Neuron (in vitro differentiated cells): ENCODE measurements around the gene ZNF532.

ENCODE experiments used
- H2AFZ ChIP-seq: one replicate; pipeline ENCODE4 v1.6.1; 2013; ENCODE audit warnings: low read depth, mild to moderate bottlenecking, inconsistent platforms, low read length, moderate library complexity
- H3K27me3 ChIP-seq: one replicate; pipeline ENCODE4 v1.6.1; 2013; ENCODE audit warnings: low read length; ENCODE audit not compliant: insufficient read depth
- H3K36me3 ChIP-seq: one replicate; pipeline ENCODE4 v1.6.1; 2013; ENCODE audit warnings: low read length; ENCODE audit not compliant: insufficient read depth
- H3K4me1 ChIP-seq: one replicate; pipeline ENCODE4 v1.6.1; 2013; ENCODE audit warnings: low read length; ENCODE audit not compliant: insufficient read depth
- H3K4me3 ChIP-seq: 2 replicates; pipeline ENCODE4 v1.5.1; 2013; ENCODE audit warnings: mild to moderate bottlenecking, low read length, moderate library complexity
- H3K9me3 ChIP-seq: one replicate; pipeline ENCODE4 v1.6.1; 2013; ENCODE audit warnings: low read length

The ZNF532 gene

GRCh38 chr18:58955001-58955400 is 90.3 kb downstream of the ZNF532 start:
- Histone ChIP-seq H3K36me3 (peaks cover 70% of the 10 kb centered on the region), H3K4me3 (no peak overlapping the region), H3K9me3 (no peaks in the 10 kb centered on the region), H3K4me1 (no peaks in the 10 kb centered on the region), H3K27me3 (no peaks in the 10 kb centered on the region), H2AFZ (no peak overlapping the region)

GRCh38 chr18:58955738-58956137 is 91.1 kb downstream of the ZNF532 start:
- Histone ChIP-seq H3K4me3 (no peak overlapping the region), H3K27me3 (no peaks in the 10 kb centered on the region), H3K36me3 (peaks cover 69% of the 10 kb centered on the region), H2AFZ (no peak overlapping the region), H3K9me3 (no peaks in the 10 kb centered on the region), H3K4me1 (no peaks in the 10 kb centered on the region)

- H3K9me3 ChIP-seq: no peaks in the 10 kb centered on the region
- no peak overlapping the region for H3K4me3 ChIP-seq
- peaks cover 74% of the 10 kb centered on the region for H3K36me3 ChIP-seq
- no peak overlapping the region for H2AFZ ChIP-seq
- H3K4me1 ChIP-seq: no peaks in the 10 kb centered on the region
- H3K27me3 ChIP-seq: no peaks in the 10 kb centered on the region
Measured at GRCh38 chr18:58958628-58959027, 94.0 kb downstream of the ZNF532 start.

GRCh38 chr18:58960508-58960907 is 95.8 kb downstream of the ZNF532 start:
- Histone ChIP-seq H3K27me3 (no peaks in the 10 kb centered on the region), H3K4me1 (no peaks in the 10 kb centered on the region), H3K36me3 (peaks cover 60% of the 10 kb centered on the region), H2AFZ (no peak overlapping the region), H3K4me3 (no peak overlapping the region), H3K9me3 (no peaks in the 10 kb centered on the region)

- peaks cover 57% of the 10 kb centered on the region for H3K36me3 ChIP-seq
- H3K4me1 ChIP-seq: no peaks in the 10 kb centered on the region
- no peaks in the 10 kb centered on the region for H3K9me3 ChIP-seq
- H3K27me3 ChIP-seq: no peaks in the 10 kb centered on the region
- H2AFZ ChIP-seq: no peak overlapping the region
- no peak overlapping the region for H3K4me3 ChIP-seq
Measured at GRCh38 chr18:58960946-58961722, 96.5 kb downstream of the ZNF532 start.

- no peak overlapping the region for H2AFZ ChIP-seq
- H3K27me3 ChIP-seq: no peaks in the 10 kb centered on the region
- no peaks in the 10 kb centered on the region for H3K9me3 ChIP-seq
- no peak overlapping the region for H3K4me3 ChIP-seq
- H3K36me3 ChIP-seq: peaks cover 63% of the 10 kb centered on the region
- H3K4me1 ChIP-seq: no peaks in the 10 kb centered on the region
Measured at GRCh38 chr18:58962336-58962735, 97.7 kb downstream of the ZNF532 start.

GRCh38 chr18:58965291-58966004 is 100.8 kb downstream of the ZNF532 start:
- no peak overlapping the region for H2AFZ ChIP-seq
- H3K9me3 ChIP-seq: no peaks in the 10 kb centered on the region
- no peaks in the 10 kb centered on the region for H3K27me3 ChIP-seq
- peaks cover 61% of the 10 kb centered on the region for H3K36me3 ChIP-seq
- no peaks in the 10 kb centered on the region for H3K4me1 ChIP-seq
- no peak overlapping the region for H3K4me3 ChIP-seq

- Histone ChIP-seq H3K4me3 (no peak overlapping the region), H2AFZ (no peak overlapping the region), H3K27me3 (no peaks in the 10 kb centered on the region), H3K4me1 (no peaks in the 10 kb centered on the region), H3K9me3 (no peaks in the 10 kb centered on the region), H3K36me3 (peaks cover 57% of the 10 kb centered on the region)
Measured at GRCh38 chr18:58966005-58966677, 101.5 kb downstream of the ZNF532 start.

GRCh38 chr18:58966704-58967103 is 102.0 kb downstream of the ZNF532 start:
- no peak overlapping the region for H2AFZ ChIP-seq
- H3K4me3 ChIP-seq: no peak overlapping the region
- H3K9me3 ChIP-seq: no peaks in the 10 kb centered on the region
- peaks cover 58% of the 10 kb centered on the region for H3K36me3 ChIP-seq
- H3K27me3 ChIP-seq: no peaks in the 10 kb centered on the region
- H3K4me1 ChIP-seq: no peaks in the 10 kb centered on the region

GRCh38 chr18:58967751-58968254 is 103.1 kb downstream of the ZNF532 start:
- no peaks in the 10 kb centered on the region for H3K9me3 ChIP-seq
- no peaks in the 10 kb centered on the region for H3K27me3 ChIP-seq
- no peak overlapping the region for H2AFZ ChIP-seq
- no peaks in the 10 kb centered on the region for H3K4me1 ChIP-seq
- no peak overlapping the region for H3K4me3 ChIP-seq
- peaks cover 61% of the 10 kb centered on the region for H3K36me3 ChIP-seq

- Histone ChIP-seq H3K36me3 (peaks cover 69% of the 10 kb centered on the region), H3K4me1 (no peaks in the 10 kb centered on the region), H2AFZ (no peak overlapping the region), H3K27me3 (no peaks in the 10 kb centered on the region), H3K9me3 (no peaks in the 10 kb centered on the region), H3K4me3 (no peak overlapping the region)
Measured at GRCh38 chr18:58970943-58971790, 106.5 kb downstream of the ZNF532 start.

GRCh38 chr18:58975296-58975695 is 110.6 kb downstream of the ZNF532 start:
- Histone ChIP-seq H3K9me3 (no peaks in the 10 kb centered on the region), H3K4me3 (no peak overlapping the region), H3K36me3 (peaks cover 72% of the 10 kb centered on the region)

More at GRCh38 chr18:58975296-58975695, 110.6 kb downstream of the ZNF532 start:
- H3K4me1 ChIP-seq: no peaks in the 10 kb centered on the region
- no peaks in the 10 kb centered on the region for H3K27me3 ChIP-seq
- H2AFZ ChIP-seq: no peak overlapping the region
